IPS-15b (cell line): Measurements from ENCODE around the gene PCDHGB6.
"Not testable (repeated sequence)": the region's sequence is repeated elsewhere in the genome, so short reads cannot be mapped to it uniquely, and the experiment has no call there.

ENCODE experiments used
- H3K27me3 ChIP-seq: one replicate; pipeline ENCODE4 v1.6.1; 2013; ENCODE audit warnings: low read length; ENCODE audit not compliant: control insufficient read depth, insufficient read depth
- H3K36me3 ChIP-seq: one replicate; pipeline ENCODE4 v1.6.1; 2013; ENCODE audit warnings: low read length; ENCODE audit not compliant: control insufficient read depth, insufficient read depth
- H3K4me1 ChIP-seq: one replicate; pipeline ENCODE4 v1.6.1; 2013; ENCODE audit warnings: mild to moderate bottlenecking, low read length; ENCODE audit not compliant: control insufficient read depth, insufficient read depth
- H3K4me3 ChIP-seq: one replicate; pipeline ENCODE4 v1.5.1; 2013; ENCODE audit warnings: low read depth, low read length
- H3K9ac ChIP-seq: one replicate; pipeline ENCODE4 v1.6.1; 2013; ENCODE audit warnings: low read depth, mild to moderate bottlenecking, low read length
- H3K9me3 ChIP-seq: one replicate; pipeline ENCODE4 v1.6.1; 2013; ENCODE audit warnings: mild to moderate bottlenecking, low read length; ENCODE audit not compliant: control insufficient read depth, insufficient read depth

PCDHGB6 gene

DNA sequence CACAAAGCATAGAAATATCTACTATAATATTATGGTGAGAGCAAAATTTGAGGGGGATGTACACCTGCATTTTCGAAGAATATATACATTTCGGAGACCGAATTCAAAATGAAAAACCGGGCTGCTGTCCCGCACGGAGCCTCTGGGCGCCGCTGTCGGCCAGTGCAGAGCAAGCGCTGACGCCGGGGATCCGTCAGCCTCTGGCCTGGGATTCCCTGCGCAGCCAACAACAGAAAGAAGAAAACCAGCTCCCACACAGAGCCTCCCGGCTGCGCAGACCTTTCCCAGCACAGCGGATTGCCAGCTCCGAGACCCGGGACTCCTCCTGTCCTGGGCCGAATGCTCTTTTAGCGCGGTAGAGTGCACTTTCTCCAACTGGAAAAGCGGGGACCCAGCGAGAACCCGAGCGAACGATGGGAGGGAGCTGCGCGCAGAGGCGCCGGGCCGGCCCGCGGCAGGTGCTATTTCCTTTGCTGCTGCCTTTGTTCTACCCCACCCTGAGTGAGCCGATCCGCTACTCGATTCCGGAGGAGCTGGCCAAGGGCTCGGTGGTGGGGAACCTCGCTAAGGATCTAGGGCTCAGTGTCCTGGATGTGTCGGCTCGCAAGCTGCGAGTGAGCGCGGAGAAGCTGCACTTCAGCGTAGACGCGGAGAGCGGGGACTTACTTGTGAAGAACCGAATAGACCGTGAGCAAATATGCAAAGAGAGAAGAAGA is at the start of gene PCDHGB6:
Gene PCDHGB6 (plus strand): TSS at position 232 of the 716 bp plus-strand sequence. CDS start 182 bp downstream, at position 414.
- H3K4me1 ChIP-seq, H3K9me3 ChIP-seq, H3K36me3 ChIP-seq: not testable (repeated sequence)
- peak within 1 kb of the TSS; percentile 72 for H3K4me3 ChIP-seq
- H3K9ac ChIP-seq, result peak within 1 kb of the TSS; percentile 54
- peaks cover 14% of the 10 kb centered on the region for H3K27me3 ChIP-seq

DNA sequence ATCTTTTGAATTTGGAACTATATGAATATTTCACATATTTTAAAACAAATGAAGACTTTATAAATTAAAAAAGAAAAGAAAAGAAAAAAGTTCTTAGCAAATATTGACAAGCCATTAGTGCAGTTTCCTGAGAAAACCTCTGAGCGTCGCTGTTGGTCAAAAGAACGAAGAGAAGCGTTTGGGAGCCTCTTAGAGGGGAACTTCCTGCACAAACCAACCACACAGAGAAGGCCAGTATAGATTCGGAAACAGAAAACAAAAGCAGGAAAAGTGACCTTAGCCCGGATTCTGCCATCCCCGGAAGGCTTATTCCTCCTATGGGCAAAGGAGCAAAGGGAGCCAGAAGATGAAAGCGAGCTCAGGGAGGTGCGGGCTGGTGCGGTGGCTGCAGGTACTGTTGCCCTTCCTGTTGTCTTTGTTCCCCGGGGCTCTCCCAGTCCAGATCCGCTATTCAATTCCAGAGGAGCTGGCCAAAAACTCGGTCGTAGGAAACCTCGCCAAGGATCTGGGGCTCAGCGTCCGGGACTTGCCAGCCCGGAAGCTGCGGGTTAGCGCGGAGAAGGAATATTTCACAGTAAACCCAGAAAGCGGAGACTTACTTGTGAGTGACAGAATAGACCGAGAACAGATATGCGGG is 47.9 kb upstream of the PCDHGB6 start, which contains the start of gene PCDHGB2:
Gene PCDHGB2 (plus strand): TSS at position 205 of the 637 bp plus-strand sequence. CDS start 142 bp downstream, at position 347.
- no peaks in the 10 kb centered on the region for H3K36me3 ChIP-seq
- H3K27me3 ChIP-seq, result no peaks in the 10 kb centered on the region
- H3K9ac ChIP-seq, result no peak within 1 kb of the TSS
- H3K9me3 ChIP-seq, result peaks cover 7% of the 10 kb centered on the region
- no peaks in the 10 kb centered on the region for H3K4me1 ChIP-seq
- peak within 1 kb of the TSS; percentile 37 for H3K4me3 ChIP-seq

- no peaks in the 10 kb centered on the region for H3K36me3 ChIP-seq
- no peak overlapping the region for H3K9ac ChIP-seq
- H3K4me3 ChIP-seq, result no peak overlapping the region
- H3K27me3 ChIP-seq, result no peaks in the 10 kb centered on the region
- peaks cover 8% of the 10 kb centered on the region for H3K9me3 ChIP-seq
- H3K4me1 ChIP-seq, result no peaks in the 10 kb centered on the region
Observed at GRCh38 chr5:141360685-141361084, 47.1 kb upstream of the PCDHGB6 start.

- no peaks in the 10 kb centered on the region for H3K4me1 ChIP-seq
- H3K9me3 ChIP-seq, result peaks cover 10% of the 10 kb centered on the region
- H3K4me3 ChIP-seq, result no peak overlapping the region
- no peaks in the 10 kb centered on the region for H3K27me3 ChIP-seq
- no peak overlapping the region for H3K9ac ChIP-seq
- no peaks in the 10 kb centered on the region for H3K36me3 ChIP-seq
Observed at GRCh38 chr5:141362719-141363118, 45.1 kb upstream of the PCDHGB6 start.

DNA sequence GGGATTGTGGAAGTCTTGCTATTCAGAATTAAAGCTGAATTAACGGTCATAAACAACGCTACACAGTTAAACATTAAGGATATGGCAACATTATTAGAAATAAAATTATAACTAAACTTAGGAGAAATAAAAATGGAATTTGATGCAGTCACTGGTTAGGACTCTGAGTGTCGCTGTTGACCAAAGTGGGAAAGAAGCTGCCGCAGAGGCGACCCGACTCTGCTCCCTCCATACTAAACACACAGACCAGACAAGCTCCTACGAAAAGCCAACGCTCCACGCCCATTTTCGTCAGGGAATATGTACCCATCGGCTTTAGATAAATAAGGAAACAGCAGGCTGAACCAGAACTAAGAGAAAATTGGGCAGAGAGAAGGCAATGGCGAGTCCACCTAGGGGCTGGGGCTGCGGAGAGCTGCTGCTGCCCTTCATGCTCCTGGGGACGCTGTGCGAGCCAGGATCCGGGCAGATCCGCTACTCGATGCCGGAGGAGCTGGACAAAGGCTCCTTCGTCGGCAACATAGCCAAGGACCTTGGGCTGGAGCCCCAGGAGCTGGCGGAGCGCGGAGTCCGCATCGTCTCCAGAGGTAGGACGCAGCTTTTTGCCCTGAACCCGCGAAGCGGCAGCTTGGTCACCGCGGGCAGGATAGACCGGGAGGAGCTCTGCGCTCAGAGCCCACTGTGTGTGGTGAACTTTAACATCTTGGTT is 43.7 kb upstream of the PCDHGB6 start, which contains the start of gene PCDHGA5:
Gene PCDHGA5 (plus strand): TSS at position 211 of the 709 bp plus-strand sequence. CDS start 169 bp downstream, at position 380.
- Histone ChIP-seq H3K9me3 (peaks cover 10% of the 10 kb centered on the region), H3K4me1 (no peaks in the 10 kb centered on the region), H3K9ac (no peak within 1 kb of the TSS), H3K4me3 (no peak within 1 kb of the TSS), H3K27me3 (no peaks in the 10 kb centered on the region), H3K36me3 (no peaks in the 10 kb centered on the region)

GRCh38 chr5:141366016-141366896 is 41.6 kb upstream of the PCDHGB6 start:
- H3K4me3 ChIP-seq, result no peak overlapping the region
- H3K4me1 ChIP-seq, result no peaks in the 10 kb centered on the region
- H3K9me3 ChIP-seq, result peaks cover 10% of the 10 kb centered on the region
- H3K36me3 ChIP-seq, result no peaks in the 10 kb centered on the region
- no peaks in the 10 kb centered on the region for H3K27me3 ChIP-seq
- H3K9ac ChIP-seq, result no peak overlapping the region

DNA sequence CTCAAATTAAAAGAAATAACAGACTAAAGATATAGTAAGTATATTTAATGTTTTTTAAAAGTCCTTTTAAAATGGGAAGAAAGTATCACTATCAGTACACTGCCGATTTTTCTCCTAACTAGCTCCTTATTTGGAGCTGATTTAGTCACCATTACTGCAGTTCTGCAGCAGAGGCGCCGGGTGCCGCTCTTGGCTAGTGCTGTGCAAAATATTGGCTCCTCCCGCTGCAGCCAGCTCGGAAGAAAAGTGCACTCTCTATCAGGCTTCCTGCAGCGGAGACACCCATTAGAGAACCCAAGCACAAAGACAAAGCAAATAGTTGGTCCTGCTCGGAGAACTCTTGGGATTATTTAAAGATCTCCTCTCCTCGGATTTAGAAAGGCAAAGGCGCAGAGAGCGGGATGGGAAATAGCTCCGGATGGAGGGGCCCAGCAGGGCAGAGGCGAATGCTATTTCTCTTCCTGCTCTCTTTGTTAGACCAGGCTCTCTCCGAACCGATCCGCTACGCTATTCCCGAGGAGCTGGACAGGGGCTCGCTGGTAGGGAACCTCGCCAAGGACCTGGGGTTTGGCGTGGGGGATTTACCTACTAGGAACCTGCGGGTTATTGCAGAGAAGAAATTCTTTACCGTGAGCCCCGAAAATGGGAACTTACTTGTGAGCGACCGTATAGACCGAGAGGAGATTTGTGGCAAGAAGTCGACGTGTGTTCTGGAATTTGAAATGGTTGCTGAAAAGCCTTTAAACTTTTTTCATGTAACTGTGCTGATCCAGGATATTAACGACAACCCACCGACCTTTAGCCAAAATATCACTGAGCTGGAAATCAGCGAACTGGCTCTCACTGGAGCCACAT is 37.6 kb upstream of the PCDHGB6 start, which contains the start of gene PCDHGB3:
Gene PCDHGB3 (plus strand): TSS at position 249 of the 855 bp plus-strand sequence. CDS start 153 bp downstream, at position 402.
- H3K36me3 ChIP-seq, result no peaks in the 10 kb centered on the region

GRCh38 chr5:141371572-141372475 is 36.0 kb upstream of the PCDHGB6 start:
- Histone ChIP-seq H3K4me3 (no peak overlapping the region), H3K9me3 (no peaks in the 10 kb centered on the region), H3K4me1 (no peaks in the 10 kb centered on the region), H3K9ac (no peak overlapping the region), H3K27me3 (no peaks in the 10 kb centered on the region), H3K36me3 (peaks cover 3% of the 10 kb centered on the region)

More for the DNA sequence above, 37.6 kb upstream of the PCDHGB6 start, which contains the start of gene PCDHGB3:
- no peaks in the 10 kb centered on the region for H3K4me1 ChIP-seq
- H3K9me3 ChIP-seq, result peaks cover 6% of the 10 kb centered on the region
- no peaks in the 10 kb centered on the region for H3K27me3 ChIP-seq
- no peak within 1 kb of the TSS for H3K9ac ChIP-seq
- peak within 1 kb of the TSS; percentile 30 for H3K4me3 ChIP-seq

DNA sequence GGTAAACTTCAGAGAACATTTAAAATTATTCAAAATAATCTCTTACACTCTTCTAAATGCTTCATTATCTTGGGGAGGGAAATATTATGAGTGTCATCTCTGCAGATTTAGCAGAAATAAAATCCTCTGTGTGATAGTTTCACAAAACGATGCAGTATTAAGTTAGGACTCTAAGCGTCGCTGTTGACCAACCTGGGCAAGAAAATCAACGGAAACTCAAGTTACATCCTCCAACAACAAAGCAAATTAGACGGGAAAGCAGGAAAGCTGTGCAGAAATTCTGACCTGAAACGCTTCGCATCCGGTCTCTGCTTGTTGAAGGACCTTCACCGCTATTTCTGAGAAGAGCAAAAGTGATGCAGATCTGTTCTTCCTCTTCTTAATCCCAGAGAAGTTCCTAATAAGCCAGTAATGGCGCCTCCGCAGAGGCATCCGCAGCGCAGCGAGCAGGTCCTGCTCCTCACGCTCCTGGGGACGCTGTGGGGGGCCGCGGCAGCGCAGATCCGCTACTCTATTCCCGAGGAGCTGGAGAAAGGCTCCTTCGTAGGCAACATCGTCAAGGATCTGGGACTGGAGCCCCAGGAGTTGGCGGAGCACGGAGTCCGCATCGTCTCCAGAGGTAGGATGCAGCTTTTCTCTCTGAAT is 34.0 kb upstream of the PCDHGB6 start, which contains the start of gene PCDHGA6:
Gene PCDHGA6 (plus strand): TSS at position 219 of the 645 bp plus-strand sequence. CDS start 193 bp downstream, at position 412.
- Histone ChIP-seq H3K4me3 (no peak within 1 kb of the TSS), H3K36me3 (peaks cover 3% of the 10 kb centered on the region), H3K9me3 (no peaks in the 10 kb centered on the region), H3K9ac (no peak within 1 kb of the TSS), H3K4me1 (no peaks in the 10 kb centered on the region), H3K27me3 (no peaks in the 10 kb centered on the region)
